ENCODE results near the gene RPS6KL1. TPM values are rescaled to one million over a fixed set of nuclear protein-coding genes. Genes with fewer than 3 reads are reported as not detected.

Gene RPS6KL1
- total and polyA plus RNA-seq, 8 donors = 0.62 to 6.7 (median 1.2) TPM

GRCh38 chr14:74875941-74876913, 46.8 kb downstream of the RPS6KL1 start, which contains the start of gene PROX2:
Gene PROX2 (minus strand): TSS chr14:74876145. CDS start chr14:74863834, 12,311 bp downstream.
- DNase-seq = no peak
- intact Hi-C loops (cut with DNase I) = no loop called here

DNA sequence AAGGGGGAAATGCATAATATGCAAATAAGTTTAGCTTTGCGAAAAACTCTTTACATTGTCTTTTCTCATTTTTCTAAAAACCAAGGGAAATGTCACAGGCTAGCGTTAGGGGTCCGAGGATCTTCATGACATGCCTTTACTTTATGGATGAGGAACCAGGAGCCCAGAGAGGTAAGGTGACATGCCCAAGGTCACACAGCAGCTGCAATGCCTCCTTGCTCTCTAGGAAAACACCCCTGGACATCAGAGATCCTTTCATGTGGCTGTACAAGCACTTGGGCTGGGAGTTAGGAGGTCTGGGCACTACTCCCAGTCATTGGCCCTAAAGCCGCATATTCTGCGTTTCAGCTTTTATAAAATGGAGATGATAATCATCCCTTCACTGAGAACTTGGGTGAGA, 47.9 kb downstream of the RPS6KL1 start:
- no peaks in the 10 kb centered on the region for H3K27me3 ChIP-seq
- no peak for DNase-seq
- TF ChIP-seq CTCF (IDR thresholded peaks at IDR 0.05) = no peak
- no peak for ATAC-seq
- H3K4me3 ChIP-seq = no peak overlapping the region
- H3K36me3 ChIP-seq = no peaks in the 10 kb centered on the region
- H3K4me1 ChIP-seq = peaks cover 0 to 5% of the 10 kb centered on the region in 2 donors
- intact Hi-C loops (cut with DNase I) = no loop called here
- H3K9me3 ChIP-seq = no peaks in the 10 kb centered on the region
- H3K27ac ChIP-seq = no peak overlapping the region

More at GRCh38 chr14:74875941-74876913, 46.8 kb downstream of the RPS6KL1 start, which contains the start of gene PROX2:
- Histone ChIP-seq H3K4me1 (peaks cover 0 to 12% of the 10 kb centered on the region in 2 donors), H3K27me3 (no peaks in the 10 kb centered on the region), H3K4me3 (no peak within 1 kb of the TSS), H3K36me3 (no peaks in the 10 kb centered on the region), H3K9me3 (no peaks in the 10 kb centered on the region), H3K27ac (no peak within 1 kb of the TSS)
- ATAC-seq = no peak
- no peak for TF ChIP-seq CTCF (IDR thresholded peaks at IDR 0.05)

DNA sequence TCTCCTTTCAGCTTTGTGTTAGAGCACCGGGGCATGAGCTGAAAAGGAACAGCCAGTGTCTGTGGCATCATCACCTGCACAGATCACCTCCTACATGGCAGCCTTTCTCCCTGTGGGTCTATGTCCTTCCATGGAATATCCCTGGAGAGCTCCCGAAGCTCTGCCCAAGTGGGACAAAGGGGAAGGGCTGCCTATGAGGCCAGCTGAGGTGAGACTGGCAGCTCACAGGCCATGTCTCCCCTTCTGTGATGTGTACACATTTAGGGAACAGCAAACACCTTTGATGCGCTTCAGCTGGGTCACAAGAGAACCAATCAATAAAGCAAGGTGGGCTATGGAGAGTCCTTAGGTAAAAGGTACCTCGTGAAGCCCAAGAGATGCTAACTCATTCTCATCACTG, 51.2 kb downstream of the RPS6KL1 start:
- Histone ChIP-seq H3K36me3 (no peaks in the 10 kb centered on the region), H3K27ac (no peak overlapping the region), H3K4me1 (peaks cover 0 to 5% of the 10 kb centered on the region in 2 donors), H3K4me3 (no peak overlapping the region), H3K27me3 (no peaks in the 10 kb centered on the region), H3K9me3 (no peaks in the 10 kb centered on the region)
- intact Hi-C loops (cut with DNase I) = no loop called here
- ATAC-seq = no peak
- no peak for DNase-seq
- no peak for TF ChIP-seq CTCF (IDR thresholded peaks at IDR 0.05)

DNA sequence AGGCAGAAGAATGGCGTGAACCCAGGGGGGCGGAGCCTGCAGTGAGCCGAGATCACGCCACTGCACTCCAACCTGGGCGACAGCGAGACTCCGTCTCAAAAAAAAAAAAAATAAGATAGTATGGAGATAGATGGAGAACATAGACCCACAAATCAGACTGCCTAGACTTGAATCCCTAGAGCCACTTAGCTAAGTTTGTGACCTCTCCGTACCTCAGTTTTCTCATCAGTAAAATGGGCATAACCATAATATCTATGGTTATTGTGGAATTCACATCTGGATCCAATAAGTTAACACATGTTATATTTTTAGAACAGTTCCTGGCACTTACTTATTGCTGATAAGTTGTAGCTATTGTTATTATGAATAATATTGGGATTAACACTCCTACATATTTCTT, 54.3 kb downstream of the RPS6KL1 start:
- no peak for DNase-seq
- no peak for TF ChIP-seq CTCF (IDR thresholded peaks at IDR 0.05)
- no peaks in the 10 kb centered on the region for H3K27me3 ChIP-seq
- H3K9me3 ChIP-seq = no peaks in the 10 kb centered on the region
- intact Hi-C loops (cut with DNase I) = no loop called here
- no peaks in the 10 kb centered on the region for H3K36me3 ChIP-seq
- peaks cover 0 to 1% of the 10 kb centered on the region in 2 donors for H3K4me1 ChIP-seq
- no peak for ATAC-seq
- no peak overlapping the region for H3K4me3 ChIP-seq
- H3K27ac ChIP-seq = no peak overlapping the region

DNA sequence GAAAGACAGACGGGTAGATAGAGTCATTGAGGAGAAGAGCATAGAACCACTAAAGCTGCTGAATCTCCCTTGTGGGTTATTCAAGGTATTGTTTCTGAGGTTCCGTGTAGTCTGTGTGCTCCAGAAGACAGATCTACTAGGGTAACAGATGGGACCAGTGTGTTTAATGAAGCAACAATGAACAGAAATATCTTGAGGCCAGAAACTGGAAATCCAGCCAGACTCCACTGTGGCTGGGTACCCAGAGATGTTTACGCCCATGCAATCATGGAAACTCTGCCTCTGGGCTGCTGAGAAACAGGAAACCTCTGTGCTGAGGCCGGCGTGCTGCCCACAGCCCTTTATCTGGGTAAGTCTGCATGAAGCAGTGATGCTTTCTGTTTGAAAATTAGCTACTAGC, 55.4 kb downstream of the RPS6KL1 start:
- H3K36me3 ChIP-seq = no peaks in the 10 kb centered on the region
- H3K4me1 ChIP-seq = peaks cover 0 to 9% of the 10 kb centered on the region in 2 donors
- DNase-seq = no peak
- no peak for TF ChIP-seq CTCF (IDR thresholded peaks at IDR 0.05)
- peak; percentile 34 for ATAC-seq
- intact Hi-C loops (cut with DNase I) = no loop called here
- H3K4me3 ChIP-seq = no peak overlapping the region
- H3K9me3 ChIP-seq = no peaks in the 10 kb centered on the region
- H3K27ac ChIP-seq = no peak overlapping the region
- H3K27me3 ChIP-seq = no peaks in the 10 kb centered on the region
